ENCODE data around the gene SPATA1.
"Not testable (repeated sequence)": the region's sequence is repeated elsewhere in the genome, so short reads cannot be mapped to it uniquely, and the experiment has no call there.

SPATA1 gene

DNA sequence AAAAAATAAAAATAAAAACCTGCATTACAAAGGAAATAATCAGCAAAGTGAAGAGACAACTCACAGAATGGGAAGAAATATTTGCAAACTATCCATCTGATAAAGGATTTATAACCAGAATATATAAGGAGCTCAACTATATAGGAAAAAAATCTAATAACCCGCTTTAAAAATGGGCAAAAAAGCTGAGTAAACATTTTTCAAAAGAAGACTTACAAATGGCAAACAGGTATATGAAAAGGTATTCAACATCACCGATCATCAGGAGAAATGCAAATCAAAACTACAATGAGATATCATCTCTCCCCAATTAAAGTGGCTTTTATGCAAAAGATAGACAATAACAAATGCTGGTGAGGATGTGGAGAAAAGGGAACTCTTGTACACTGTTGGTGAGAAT lies 4.0 kb downstream of the SPATA1 start:
- DNase-seq: no peak

DNA sequence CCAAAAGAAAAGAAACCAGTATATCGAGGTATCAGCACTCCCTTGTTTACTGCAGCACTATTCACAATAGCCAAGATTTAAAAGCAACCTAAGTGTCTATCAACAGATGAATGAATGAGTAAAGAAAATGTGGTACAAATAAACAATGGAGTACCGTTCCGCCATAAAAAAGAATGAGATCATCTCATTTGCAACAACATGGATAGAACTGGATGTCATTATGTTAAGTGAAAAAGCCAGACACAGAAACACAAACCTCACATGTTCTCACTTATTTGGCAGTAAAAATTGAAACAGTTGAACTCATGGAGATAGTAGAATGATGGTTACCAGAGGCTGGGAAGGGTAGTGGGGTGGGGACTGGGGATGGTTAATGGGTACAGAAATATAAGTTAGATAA lies 4.5 kb downstream of the SPATA1 start:
- DNase-seq: no peak

DNA sequence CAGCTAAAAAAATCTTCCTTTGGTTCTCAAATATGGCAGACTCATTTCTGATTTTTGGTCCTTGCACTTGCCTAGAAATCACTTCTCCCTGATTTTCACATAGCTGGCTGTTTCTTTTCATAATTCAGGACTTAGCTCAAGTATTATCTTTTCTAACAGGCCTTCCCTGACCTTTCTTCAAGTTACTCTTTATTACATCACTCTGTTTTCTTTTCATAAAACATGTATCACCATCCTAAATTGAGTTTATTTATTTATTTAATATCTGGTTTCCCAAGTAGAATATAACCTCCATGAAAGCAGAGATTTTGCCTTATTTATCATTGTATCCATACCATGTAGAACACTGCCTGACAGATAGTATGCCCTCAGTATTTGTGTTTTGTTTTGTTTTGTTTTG lies 18.4 kb downstream of the SPATA1 start:
- DNase-seq: no peak

DNA sequence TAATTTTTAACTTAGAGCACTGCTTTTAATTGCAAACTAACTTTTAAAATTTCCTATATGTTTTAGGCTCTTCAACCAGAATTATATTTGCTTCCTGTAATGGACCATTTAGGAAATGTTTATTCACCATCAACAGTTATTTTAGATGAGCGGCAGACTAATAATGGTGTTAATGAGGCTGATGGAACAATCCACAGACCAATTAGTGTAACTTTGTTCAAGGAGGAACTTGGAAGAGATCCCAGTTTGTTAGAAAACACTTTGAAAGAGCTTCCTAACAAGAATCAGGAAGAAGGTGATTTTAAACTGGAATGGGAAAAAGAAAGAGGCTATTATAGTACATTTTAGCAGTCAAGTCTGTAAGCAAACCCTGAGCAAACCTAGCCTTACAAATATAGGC lies 19.6 kb downstream of the SPATA1 start:
- DNase-seq: no peak

DNA sequence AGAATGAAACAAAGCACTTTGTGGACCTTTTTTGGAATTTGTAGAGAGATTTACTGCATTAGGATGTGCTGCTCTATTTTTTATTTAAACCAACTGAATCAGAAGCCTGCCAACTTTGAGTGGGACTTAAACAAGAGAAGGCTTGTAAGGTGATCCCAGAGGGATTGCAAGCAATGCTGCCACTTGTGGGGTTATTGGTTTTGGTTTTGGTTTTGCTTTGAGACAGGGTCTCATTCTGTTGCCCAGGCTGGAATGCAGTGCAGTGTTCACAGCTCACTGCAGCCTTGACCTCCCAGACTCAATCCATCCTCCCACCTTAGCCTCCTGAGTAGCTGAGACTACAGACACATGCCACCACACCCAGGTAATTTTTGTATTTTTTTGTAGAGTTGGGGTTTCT lies 32.4 kb downstream of the SPATA1 start:
- DNase-seq: no peak

DNA sequence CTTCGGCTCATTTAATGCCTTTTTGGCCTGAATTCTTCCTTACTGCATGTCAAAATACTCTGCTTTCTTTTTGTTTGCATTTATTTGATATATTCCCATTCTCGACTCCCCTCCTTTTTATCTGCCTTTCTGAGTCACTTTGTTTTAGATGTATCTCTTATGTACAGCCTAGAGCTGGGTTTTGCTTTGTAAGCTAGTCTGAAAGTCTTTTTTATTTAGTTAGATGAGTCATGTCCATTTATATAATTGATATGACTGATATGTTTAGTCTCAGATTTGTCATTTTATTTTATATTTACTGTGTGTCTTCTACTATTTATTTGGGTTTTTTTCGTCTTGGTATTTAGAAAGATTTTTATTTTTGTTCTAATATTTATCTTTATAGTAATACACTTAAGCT lies 33.8 kb downstream of the SPATA1 start:
- DNase-seq: no peak

DNA sequence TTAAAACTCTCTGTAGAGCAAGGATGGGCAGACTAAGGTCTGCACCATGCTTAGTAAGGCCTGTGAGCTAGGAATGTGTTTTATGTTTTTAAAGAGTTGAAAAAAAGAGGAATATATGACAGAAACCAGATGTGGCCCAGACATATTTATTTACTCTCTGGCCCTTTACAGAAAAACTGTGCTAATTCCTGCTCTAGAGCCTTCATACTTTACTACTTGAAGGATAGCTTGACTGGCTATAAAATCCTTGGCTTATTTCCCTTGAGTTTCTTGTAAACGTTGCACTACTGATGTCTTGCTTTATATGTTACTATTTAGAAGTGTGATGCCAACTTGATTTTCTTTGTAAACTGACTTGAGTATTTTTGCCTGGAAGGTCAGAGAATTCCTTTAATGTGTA lies 34.6 kb downstream of the SPATA1 start:
- no peak for DNase-seq

DNA sequence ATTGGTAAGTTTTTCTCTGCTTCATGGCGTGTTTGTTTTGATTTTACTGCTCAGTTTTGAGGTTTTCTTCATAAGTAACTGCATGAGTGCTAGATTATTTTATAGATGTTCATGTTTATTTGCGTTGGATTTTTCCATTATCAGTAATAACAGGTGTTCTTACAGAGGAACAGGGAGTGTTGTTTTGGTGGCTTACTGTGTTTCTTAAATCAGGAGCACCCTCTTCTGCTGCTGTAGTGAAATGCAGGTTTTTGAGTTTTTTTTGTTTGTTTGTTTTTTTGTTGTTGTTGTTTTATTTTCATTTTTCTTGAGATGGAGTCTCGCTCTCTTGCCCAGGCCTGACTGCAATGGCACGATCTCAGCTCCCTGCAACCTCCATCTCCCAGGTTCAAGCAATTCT lies 35.5 kb downstream of the SPATA1 start:
- no peak for DNase-seq

DNA sequence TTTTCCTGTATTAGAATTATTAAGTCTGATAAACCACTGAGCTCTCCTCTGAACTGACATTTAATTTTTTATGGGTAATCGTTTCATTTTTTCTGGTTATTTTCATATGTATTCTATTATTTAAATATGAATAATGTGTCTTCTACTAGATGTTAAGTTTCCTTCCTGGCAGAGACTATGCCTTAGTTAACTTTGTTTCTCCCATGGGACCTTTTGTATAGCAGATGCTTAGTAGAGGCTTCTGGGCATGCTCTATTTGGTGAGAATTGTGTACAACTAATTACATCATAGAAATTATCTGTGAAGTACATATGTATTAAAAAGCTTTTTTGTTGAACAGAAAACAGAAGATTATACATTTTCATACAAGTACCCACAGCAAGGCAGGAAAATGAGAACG lies 44.6 kb downstream of the SPATA1 start:
- no peak for DNase-seq

DNA sequence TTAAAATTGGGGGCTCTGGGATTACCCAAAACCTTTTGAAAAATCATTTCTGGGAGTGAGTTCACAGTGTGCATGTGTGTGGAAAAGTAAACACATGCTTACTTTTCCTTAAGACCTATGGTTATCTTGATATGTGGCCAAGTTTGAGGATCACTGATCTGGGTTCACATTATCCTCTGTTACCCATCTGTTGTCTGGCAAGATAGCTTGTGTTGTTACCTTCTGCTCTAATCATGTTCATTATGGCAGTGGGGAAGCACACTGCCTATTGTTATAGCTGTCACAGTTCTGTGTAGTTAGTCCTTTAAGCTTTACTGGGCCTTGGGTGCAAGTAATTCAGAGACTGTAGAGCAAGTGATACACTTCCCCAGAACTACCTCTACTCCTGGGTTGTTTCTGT lies 63.0 kb downstream of the SPATA1 start:
- no peak for DNase-seq

GRCh38 chr1:84570436-84571149 lies 64.4 kb downstream of the SPATA1 start:
- DNase-seq: no peak

- no peak for DNase-seq
These were observed 65.0 kb downstream of the SPATA1 start for GRCh38 chr1:84571150-84571535.

GRCh38 chr1:84573481-84573966 lies 67.3 kb downstream of the SPATA1 start:
- DNase-seq: no peak

GRCh38 chr1:84573967-84574842 lies 68.0 kb downstream of the SPATA1 start, which contains the start of gene CTBS:
TSS of gene CTBS (minus strand) at chr1:84574440. CDS start at chr1:84574415, 25 bp downstream.
- peak; percentile 86 to 90 for DNase-seq

DNA sequence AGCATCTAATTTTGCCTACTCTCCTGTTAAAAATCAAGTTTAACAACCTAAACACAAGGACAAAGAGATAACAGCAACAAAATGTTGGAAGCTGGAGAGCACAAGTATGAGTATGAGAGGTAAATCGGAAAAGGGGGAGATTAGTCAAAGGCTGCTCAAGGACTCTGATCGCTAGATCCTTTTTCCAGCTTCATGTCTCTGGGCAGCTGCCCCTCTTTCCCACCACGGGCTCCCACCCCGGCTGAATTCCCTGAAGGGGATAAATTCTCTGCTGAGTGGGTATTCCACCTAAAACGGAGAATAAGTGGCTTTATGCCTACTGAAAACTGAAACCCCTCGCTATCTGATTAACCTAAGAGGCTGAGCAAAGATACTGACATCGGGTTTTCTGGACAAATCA lies 68.8 kb downstream of the SPATA1 start:
- no peak for DNase-seq

GRCh38 chr1:84581648-84582047 lies 75.5 kb downstream of the SPATA1 start:
- DNase-seq: no peak

- no peak for DNase-seq
These were observed 76.8 kb downstream of the SPATA1 start for GRCh38 chr1:84582802-84583587.

- no peak for DNase-seq
These were observed 77.5 kb downstream of the SPATA1 start for GRCh38 chr1:84583648-84584047.

DNA sequence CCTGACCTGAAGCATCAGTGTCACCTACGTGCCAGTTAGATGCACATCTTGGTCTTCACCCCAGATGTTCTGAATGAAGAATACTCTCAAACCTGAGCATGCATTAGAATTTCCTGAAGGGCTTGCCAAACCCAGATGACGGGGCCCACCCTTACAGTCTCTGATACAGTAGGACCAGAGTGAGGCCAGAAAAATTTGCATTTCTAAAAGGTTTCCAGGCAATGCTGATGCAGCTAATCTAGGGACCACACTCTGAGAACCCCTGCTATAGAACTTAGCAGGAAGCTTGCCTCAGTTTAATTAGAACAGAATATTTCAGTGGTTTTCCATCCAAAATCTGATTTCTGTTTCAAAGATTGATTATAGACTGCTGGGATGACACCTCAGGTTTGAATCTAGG lies 77.9 kb downstream of the SPATA1 start:
- DNase-seq: no peak

GRCh38 chr1:84585803-84586202 lies 79.6 kb downstream of the SPATA1 start:
- no peak for DNase-seq

DNA sequence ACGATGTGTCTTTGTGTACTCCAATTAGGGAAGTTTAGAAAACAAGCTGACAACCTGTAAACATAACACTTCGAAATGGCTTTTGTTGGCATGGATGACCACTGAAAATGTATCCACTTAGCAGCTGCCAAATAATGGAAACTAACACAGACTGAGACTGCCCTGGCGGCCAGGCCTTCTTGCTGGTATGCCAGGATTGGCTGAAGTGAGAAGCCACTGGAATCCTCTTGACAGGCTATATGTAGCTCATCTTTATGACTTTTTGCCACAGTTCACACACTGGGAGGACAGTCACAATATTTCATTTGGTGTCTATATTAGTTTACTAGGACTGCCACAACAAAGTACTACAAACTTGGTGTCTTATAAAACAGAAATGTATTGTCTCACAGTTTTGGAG lies 80.9 kb downstream of the SPATA1 start:
- DNase-seq: no peak

DNA sequence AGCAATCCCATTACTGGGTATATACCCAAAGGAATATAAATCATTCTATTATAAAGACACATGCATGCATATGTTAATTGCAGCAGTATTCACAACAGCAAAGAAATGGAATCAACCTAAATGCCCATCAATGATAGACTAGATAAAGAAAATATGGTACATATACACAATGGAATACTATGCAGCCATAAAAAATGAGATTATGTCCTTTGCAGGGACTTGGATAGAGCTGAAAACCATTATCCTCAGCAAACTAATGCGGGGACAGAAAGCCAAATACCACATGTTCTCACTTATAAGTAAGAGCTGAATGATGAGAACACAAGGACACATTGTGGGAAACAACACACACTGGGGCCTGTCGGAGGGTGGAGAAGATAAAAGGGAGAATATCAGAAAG lies 88.8 kb downstream of the SPATA1 start:
- not testable (repeated sequence) for DNase-seq

- no peak for DNase-seq
These were observed 90.8 kb downstream of the SPATA1 start for GRCh38 chr1:84597011-84597410.
